Measurements from ENCODE around the gene PTCD1. TPM values are rescaled to one million over a fixed set of nuclear protein-coding genes. Genes with fewer than 3 reads are reported as not detected.

The PTCD1 gene
- total and polyA plus RNA-seq, 9 of the 15 experiments (the other 6 are each of a cell fraction or from before 2014, with no cell fraction given): 0.46 to 17.1 (median 6.2) TPM

GRCh38 chr7:99447943-99448342, 9.3 kb upstream of the PTCD1 start:
- Histone ChIP-seq H3K9me1 (ENCODE audit: control insufficient read depth, insufficient read depth, low read length) (no peaks in the 10 kb centered on the region), H3K4me3 (no peak overlapping the region), H4K20me1 (replicated peaks; ENCODE audit: control insufficient read depth, insufficient read depth, low read length) (peaks cover 1% of the 10 kb centered on the region; the same call in 1 of the 2 replicates), H3K9ac (ENCODE audit: insufficient read depth in 1 of 2, low read depth in 2 of 2, low read length in 2 of 2) (0 out of 4 replicates have a peak overlapping the region, but pooled peaks of 1 of the 2 experiments have one; percentile 40), H3K4me2 (ENCODE audit: insufficient read depth, low read length) (no peak overlapping the region), H3K27ac (ENCODE audit: extremely low read depth, low read depth, low read length) (no peak overlapping the region), H3K36me3 (ENCODE audit: control insufficient read depth, insufficient read depth, low read length) (peaks cover 94% of the 10 kb centered on the region), H2AFZ (ENCODE audit: low read depth, low read length) (no peak overlapping the region), H3K9me3 (replicated peaks; ENCODE audit: control insufficient read depth, insufficient read depth, low read depth, low read length) (0 out of 2 replicates have a peak, but pooled peaks cover 2% of the 10 kb centered on the region), H3K79me2 (ENCODE audit: control insufficient read depth, insufficient read depth, low read length) (peaks cover 11% of the 10 kb centered on the region; the same call in 1 of the 3 replicates), H3K4me1 (replicated peaks in 1 of 2; ENCODE audit: control insufficient read depth in 2 of 2, insufficient read depth in 2 of 2, low read length in 2 of 2) (peaks cover 2 to 8% of the 10 kb centered on the region in 2 experiments; a peak in 3 of 5 replicates), H3K27me3 (ENCODE audit: control insufficient read depth in 2 of 2, insufficient read depth in 2 of 2, low read length in 2 of 2) (no peaks in the 10 kb centered on the region)
- FAIRE-seq (peak; percentile 44), DNase-seq (ENCODE audit: extremely low read depth in 1 of 4, low spot score in 3 of 4) (peak in 2 of 4 experiments; percentile 42 to 51), ATAC-seq (peak; percentile 81)
- POLR2A ChIA-PET: interaction anchor here (0.8 kb wide), 1 partner anchor 8 kb away, joined by 4 read pairs; no protein-coding TSS in a partner anchor
- WGBS (ENCODE audit: insufficient coverage, low coverage, missing lambda C conversion rate): 82% methylated on average over 10 of the region's 10 CpGs
- CTCF ChIA-PET (ENCODE audit: low intra/inter-chr PET ratio): no interaction called here
- BruUV-seq (replicated peaks): no TSS peak
- intact Hi-C loops (cut with micrococcal nuclease): no loop called here
- in situ Hi-C loops (cut with MboI): no loop called here
- TF ChIP-seq IRF1 (CRISPR knock-in tag; IDR thresholded peaks at IDR 0.05; ENCODE audit: borderline replicate concordance) (no peak), CTCFL (IDR thresholded peaks at IDR 0.05; ENCODE audit: borderline replicate concordance, insufficient read depth, low read depth, low read length, poor library complexity, severe bottlenecking) (peak; percentile 38), DEAF1 (CRISPR knock-in tag; IDR thresholded peaks at IDR 0.05) (no peak), SMC3 (conservative IDR thresholded peaks at IDR 0.05; ENCODE audit: insufficient read depth, low read depth, low read length) (peak; percentile 34; the same call in 1 of the 2 replicates), POU5F1 (IDR thresholded peaks at IDR 0.05; ENCODE audit: borderline replicate concordance, low read depth, low read length, partially characterized antibody) (no peak), PURB (CRISPR knock-in tag; IDR thresholded peaks at IDR 0.05; ENCODE audit: low read depth) (no peak), ETV1 (tag; conservative IDR thresholded peaks at IDR 0.05; ENCODE audit: low read depth) (no peak), NR3C1 (CRISPR knock-in tag; IDR thresholded peaks at IDR 0.05) (no peak), ZBTB7A (IDR thresholded peaks at IDR 0.05; ENCODE audit: borderline replicate concordance, control insufficient read depth, low read depth, low read length) (no peak), TAF7 (tag; IDR thresholded peaks at IDR 0.05) (no peak), ETS1 (conservative IDR thresholded peaks at IDR 0.05; ENCODE audit: control insufficient read depth, low read depth, low read length) (no peak), CTCF (IDR thresholded peaks at IDR 0.05 in 2 of 3, conservative IDR thresholded peaks at IDR 0.05 in 1 of 3; ENCODE audit: insufficient read depth in 2 of 3, low read depth in 1 of 3, low read length in 3 of 3) (peak; percentile 37 to 55 (median 45); a peak in 5 of 6 replicates)
